Activated CD8-positive, alpha-beta memory T cell treated with anti-CD3 and anti-CD28 coated beads, Interleukin-2, amount 50 U/mL, for 24 hours (primary cell): ENCODE results near the gene CASK.

Source experiments
- DNase-seq: peaks from one replicate; pipeline ENCODE4 v3.0.0-alpha.2; 2020; ENCODE audit errors: extremely low read depth

Gene CASK

GRCh38 chrX:41580423-41581064 is 342.8 kb downstream of the CASK start:
- no peak for DNase-seq

DNA sequence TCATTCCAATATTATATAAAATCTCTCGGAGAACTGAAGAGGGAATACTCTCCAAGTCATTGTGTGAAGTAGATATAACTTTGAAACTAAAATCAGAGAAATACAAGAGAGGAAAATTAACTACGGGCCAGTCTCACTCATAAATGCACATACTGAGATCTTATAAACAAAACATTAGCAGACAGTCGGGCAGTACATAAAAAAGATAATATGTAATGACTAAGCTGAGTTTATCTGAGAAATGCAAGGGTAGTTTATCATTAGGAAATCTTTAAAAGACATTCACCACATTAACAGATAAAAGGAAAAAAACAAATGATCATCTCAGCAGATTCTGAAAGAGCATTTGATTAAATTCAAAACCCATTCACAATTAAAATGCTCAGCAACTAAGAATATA is 359.5 kb downstream of the CASK start:
- DNase-seq: no peak

DNA sequence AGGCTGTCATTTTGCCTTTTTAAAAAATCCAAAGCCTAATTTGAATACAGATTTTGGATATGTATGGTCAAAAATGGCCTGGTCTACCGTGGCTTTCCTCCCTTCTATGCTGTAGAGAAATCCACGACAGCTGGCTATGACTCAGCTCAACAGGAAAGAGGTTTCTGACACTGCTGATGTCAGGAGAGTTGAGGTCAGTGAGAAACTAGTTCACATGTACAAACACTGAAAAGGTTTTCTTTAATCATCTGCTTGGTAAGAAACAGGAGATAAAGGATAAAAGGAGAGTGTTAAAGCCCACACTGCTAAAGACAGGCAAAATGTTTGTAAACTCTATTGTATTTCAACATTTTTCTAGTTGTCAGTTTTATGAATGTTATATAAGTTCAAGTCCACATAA is 362.3 kb downstream of the CASK start:
- DNase-seq: no peak

- no peak for DNase-seq
These were observed 363.9 kb downstream of the CASK start for GRCh38 chrX:41559235-41560052.

GRCh38 chrX:41558531-41558930 is 364.8 kb downstream of the CASK start:
- DNase-seq: no peak

DNA sequence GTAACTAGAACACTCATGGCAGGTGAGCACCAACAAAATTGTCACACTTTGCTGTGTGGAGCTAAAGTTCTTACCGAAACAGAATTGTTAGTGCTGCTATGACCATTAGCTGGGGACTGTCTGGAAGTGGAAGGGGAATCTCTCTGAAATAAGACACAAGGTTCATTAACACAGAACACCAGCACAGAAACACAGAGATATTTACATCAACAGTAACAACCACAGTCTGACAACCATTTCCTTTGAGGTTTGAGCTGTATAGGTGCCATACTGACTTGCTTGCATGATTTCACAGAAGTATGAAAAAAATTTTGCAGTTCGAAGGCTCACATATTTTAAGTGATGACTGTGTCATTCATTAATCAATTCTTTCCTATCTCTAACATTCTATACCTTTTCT is 366.4 kb downstream of the CASK start:
- no peak for DNase-seq

DNA sequence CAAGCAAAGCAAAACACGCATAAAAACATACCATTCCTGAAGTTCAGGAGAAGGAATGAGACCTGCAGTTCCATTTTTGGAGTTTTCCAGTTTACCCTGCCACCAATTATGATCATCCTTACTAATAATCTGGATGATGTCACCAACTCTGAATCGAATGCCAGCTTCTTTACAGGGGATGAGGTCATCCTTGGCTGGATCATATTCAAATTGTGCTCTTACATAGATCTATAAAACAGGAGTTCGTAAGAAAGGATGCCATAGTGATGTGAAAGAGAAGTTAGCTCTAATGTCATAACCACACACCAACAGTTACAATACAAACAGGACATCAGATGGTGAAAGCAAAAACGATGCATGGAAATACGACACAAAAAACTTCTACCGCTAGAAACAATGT is 369.7 kb downstream of the CASK start:
- DNase-seq: no peak

GRCh38 chrX:41548411-41548810 is 374.9 kb downstream of the CASK start:
- no peak for DNase-seq

GRCh38 chrX:41543668-41544067 is 379.7 kb downstream of the CASK start:
- DNase-seq: no peak

- DNase-seq: no peak
These were observed 380.3 kb downstream of the CASK start for GRCh38 chrX:41543025-41543424.

DNA sequence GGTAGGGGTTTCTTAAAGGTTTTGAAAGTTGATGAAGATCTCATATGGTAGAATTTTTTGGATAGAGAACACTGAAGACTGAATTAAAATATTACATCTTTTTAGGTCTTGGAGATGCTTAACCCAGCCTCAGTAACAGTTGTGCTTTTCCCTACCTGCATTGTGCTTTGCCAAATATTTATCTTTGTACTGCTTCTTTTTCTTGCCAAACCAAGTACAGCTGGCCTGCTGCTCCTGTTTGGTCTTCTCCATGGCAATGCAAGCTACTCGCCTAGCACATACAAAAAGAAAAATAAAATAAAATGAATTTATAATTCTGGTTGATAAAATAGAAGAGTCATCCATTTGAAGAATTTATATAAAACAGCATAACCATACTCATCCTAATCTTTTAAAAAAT is 380.8 kb downstream of the CASK start:
- no peak for DNase-seq

GRCh38 chrX:41542135-41542534 is 381.2 kb downstream of the CASK start:
- DNase-seq: no peak

DNA sequence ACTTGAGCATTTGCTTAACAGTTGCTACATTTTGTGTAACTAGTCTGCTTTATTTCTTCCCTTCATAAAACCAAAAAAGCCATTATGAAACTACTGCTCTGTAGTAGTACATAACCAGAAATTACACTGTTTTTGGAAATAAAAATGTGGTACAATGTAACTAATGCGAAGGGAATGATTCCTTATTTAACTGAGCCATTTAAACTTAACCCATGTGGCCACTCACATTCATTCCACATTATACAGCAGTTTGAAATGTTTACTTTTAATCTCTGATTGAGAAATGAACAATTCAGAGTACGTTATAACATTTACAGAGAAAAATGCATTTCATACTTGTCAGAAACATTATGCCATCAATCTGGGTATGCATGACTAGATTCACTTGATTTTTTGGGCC is 382.0 kb downstream of the CASK start:
- no peak for DNase-seq

- DNase-seq: no peak
These were observed 384.6 kb downstream of the CASK start for GRCh38 chrX:41538707-41539106.

DNA sequence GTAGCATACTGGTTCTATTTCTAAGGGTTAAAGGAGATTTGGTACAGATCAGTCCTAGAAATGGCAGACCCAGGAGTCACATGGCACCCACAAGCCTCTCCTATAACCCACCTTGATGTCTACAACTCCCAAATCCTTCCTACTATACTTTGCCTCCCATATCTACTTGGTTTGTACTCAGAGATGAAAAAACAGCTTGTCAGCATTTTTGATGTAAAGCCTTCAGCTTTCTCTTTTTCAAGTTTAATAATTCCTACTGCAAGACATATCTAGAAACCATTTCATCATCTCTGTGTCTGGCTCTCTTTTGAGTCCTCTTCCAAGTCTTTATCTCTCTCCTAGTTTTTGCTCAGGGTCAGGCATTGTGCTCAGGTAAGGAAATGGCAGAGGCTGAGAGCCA is 393.3 kb downstream of the CASK start:
- no peak for DNase-seq

GRCh38 chrX:41529221-41529620 is 394.1 kb downstream of the CASK start:
- DNase-seq: no peak

GRCh38 chrX:41528784-41529183 is 394.6 kb downstream of the CASK start:
- no peak for DNase-seq

DNA sequence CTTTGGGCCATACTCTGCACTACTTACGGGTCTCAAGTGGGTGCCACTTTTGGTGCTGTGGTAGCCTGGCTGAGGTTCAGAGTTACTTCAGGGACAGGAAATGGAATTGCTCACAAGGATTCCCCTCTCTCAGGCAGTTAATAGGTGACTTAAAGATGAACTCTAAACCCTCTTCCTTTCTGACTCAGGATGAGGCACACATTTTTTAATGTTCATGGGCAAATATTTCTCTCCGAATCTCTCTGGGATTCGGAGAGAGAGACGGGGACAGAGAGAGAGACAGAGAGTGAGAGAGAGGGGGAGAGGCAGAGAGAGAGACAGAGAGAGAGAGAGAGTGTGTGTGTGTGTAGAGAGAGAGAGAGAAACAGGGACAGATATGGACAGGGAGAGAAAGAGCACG is 396.4 kb downstream of the CASK start:
- DNase-seq: no peak

- DNase-seq: no peak
These were observed 397.1 kb downstream of the CASK start for GRCh38 chrX:41526271-41526670.

GRCh38 chrX:41522671-41523070 is 400.7 kb downstream of the CASK start:
- no peak for DNase-seq

- no peak for DNase-seq
These were observed 401.3 kb downstream of the CASK start for GRCh38 chrX:41522081-41522480.

DNA sequence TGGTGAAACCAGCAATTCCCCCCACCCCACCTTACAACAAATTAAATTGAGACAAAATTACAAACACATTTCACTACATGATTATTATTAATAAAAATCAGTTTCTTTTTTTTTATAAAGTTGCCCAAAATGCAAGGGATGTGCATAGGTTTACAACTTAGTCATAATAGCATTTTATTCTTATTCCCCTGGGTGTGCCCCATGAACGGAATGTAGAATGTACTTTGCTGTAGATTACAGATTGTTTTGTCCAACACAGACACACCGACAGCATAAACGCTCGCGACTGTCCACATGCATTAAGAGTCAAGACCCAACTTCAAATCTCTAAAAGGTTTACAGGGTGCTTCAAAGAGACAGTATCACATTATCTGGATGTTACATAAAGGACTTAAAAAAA is 403.9 kb downstream of the CASK start:
- no peak for DNase-seq

GRCh38 chrX:41518841-41519220 is 404.5 kb downstream of the CASK start:
- no peak for DNase-seq
